ENCODE data around the gene KLHL42.

The KLHL42 gene

DNA sequence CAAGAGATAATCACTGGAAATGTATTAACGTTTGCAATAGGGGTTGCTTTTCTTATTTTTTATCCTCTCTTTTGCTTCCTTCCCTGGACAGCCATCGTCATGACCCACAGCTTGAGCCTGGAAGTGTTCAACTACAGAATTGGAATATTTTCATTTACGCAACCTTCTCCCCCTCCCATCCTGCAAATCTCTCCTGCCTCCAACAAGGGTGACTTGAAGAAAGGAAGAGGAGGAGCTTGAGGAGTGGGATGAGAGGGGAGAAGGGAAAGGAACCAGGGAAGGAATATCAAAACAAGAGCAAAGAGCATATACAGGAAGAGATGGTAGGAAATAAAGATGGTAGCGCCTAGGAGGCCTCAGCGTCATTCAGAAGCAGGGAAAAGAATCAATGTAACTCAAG, 1.6 kb downstream of the KLHL42 start:
- Histone ChIP-seq H3K9me3 (ENCODE audit: control insufficient read depth in 1 of 2, low read length in 2 of 2) (no peaks in the 10 kb centered on the region), H3K27ac (ENCODE audit: low read length) (peak overlapping the region; percentile 91), H3K27me3 (ENCODE audit: low read depth, low read length) (no peaks in the 10 kb centered on the region), H3K4me1 (ENCODE audit: control insufficient read depth in 1 of 2, insufficient read depth in 2 of 2, low read length in 2 of 2) (peaks cover 4 to 44% of the 10 kb centered on the region in 2 donors), H3K36me3 (ENCODE audit: control insufficient read depth in 1 of 2, insufficient read depth in 2 of 2, low read length in 2 of 2) (no peaks in the 10 kb centered on the region), H3K4me3 (ENCODE audit: low read depth in 1 of 2, low read length in 2 of 2) (peak overlapping the region; percentile 89 to 93)

- Histone ChIP-seq H3K27me3 (ENCODE audit: low read depth, low read length) (no peaks in the 10 kb centered on the region), H3K27ac (ENCODE audit: low read length) (peak overlapping the region; percentile 91), H3K4me1 (ENCODE audit: control insufficient read depth in 1 of 2, insufficient read depth in 2 of 2, low read length in 2 of 2) (peaks cover 4 to 52% of the 10 kb centered on the region in 2 donors), H3K9me3 (ENCODE audit: control insufficient read depth in 1 of 2, low read length in 2 of 2) (no peaks in the 10 kb centered on the region), H3K4me3 (ENCODE audit: low read depth in 1 of 2, low read length in 2 of 2) (peak overlapping the region; percentile 89 to 93), H3K36me3 (ENCODE audit: control insufficient read depth in 1 of 2, insufficient read depth in 2 of 2, low read length in 2 of 2) (no peaks in the 10 kb centered on the region)
Observed at GRCh38 chr12:27782481-27782880, 2.4 kb downstream of the KLHL42 start.

DNA sequence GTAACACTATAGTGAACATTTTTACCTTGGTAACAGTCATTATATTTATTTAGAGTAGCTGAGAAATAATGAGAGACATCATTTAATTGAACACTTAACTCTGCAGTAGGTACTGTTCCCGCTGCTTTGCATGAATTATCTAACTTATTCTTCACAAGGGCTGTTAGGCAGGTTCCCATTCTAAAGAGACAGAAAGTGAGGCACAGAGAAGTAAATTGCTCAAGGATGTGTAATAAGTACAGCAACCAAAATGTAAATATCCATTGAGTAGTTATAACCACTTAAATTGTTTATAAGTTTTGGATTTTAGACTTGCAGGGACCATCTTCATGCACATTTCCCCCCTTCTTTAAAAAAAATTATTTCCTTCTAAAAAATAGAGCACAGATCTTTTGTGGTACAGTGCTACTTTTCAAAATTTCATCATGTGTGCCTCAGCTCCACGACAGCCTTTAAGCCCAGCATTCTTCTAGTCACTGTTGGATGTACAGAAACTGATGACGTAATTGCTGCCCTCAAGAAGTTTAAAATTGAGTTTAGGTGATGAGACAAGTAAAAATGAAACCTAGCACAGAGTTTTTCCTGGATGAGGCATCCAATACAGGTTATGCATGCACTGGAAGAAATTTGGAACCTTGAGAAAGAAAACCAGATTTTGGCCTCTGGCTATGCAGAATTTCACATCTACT, 6.0 kb downstream of the KLHL42 start:
- H3K27ac ChIP-seq (ENCODE audit: low read length): no peak overlapping the region
- H3K36me3 ChIP-seq (ENCODE audit: control insufficient read depth in 1 of 2, insufficient read depth in 2 of 2, low read length in 2 of 2): peaks cover 0 to 2% of the 10 kb centered on the region in 2 donors
- H3K27me3 ChIP-seq (ENCODE audit: low read depth, low read length): no peaks in the 10 kb centered on the region
- no peak overlapping the region for H3K4me3 ChIP-seq (ENCODE audit: low read depth in 1 of 2, low read length in 2 of 2)
- peaks cover 2 to 62% of the 10 kb centered on the region in 2 donors for H3K4me1 ChIP-seq (ENCODE audit: control insufficient read depth in 1 of 2, insufficient read depth in 2 of 2, low read length in 2 of 2)
- no peaks in the 10 kb centered on the region for H3K9me3 ChIP-seq (ENCODE audit: control insufficient read depth in 1 of 2, low read length in 2 of 2)

- H3K4me3 ChIP-seq (ENCODE audit: low read depth in 1 of 2, low read length in 2 of 2): no peak overlapping the region
- H3K27ac ChIP-seq (ENCODE audit: low read length): no peak overlapping the region
- H3K4me1 ChIP-seq (ENCODE audit: control insufficient read depth in 1 of 2, insufficient read depth in 2 of 2, low read length in 2 of 2): peaks cover 0 to 54% of the 10 kb centered on the region in 2 donors
- peaks cover 11% of the 10 kb centered on the region in 2 donors for H3K36me3 ChIP-seq (ENCODE audit: control insufficient read depth in 1 of 2, insufficient read depth in 2 of 2, low read length in 2 of 2)
- H3K27me3 ChIP-seq (ENCODE audit: low read depth, low read length): no peaks in the 10 kb centered on the region
- H3K9me3 ChIP-seq (ENCODE audit: control insufficient read depth in 1 of 2, low read length in 2 of 2): no peaks in the 10 kb centered on the region
Observed at GRCh38 chr12:27787559-27787958, 7.5 kb downstream of the KLHL42 start.

DNA sequence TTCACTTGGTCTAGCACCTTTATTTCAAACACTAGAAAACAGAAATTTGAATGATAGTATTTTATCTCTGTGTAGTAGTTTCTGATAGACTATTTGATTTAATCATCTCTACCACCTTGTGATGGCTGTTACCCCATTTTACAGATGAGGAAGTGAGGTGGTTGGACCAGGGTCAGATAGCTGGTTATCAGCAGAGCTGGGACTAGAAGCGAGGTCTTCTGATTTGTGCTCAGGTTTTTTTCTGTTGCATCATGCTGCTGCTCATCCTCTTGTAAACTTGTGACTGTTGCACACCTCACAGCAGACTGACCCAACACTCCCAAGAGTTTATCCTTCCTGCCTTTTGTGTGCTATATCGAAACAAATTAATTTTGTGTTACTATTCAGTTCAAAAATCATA, 10.1 kb downstream of the KLHL42 start:
- Histone ChIP-seq H3K4me1 (ENCODE audit: control insufficient read depth in 1 of 2, insufficient read depth in 2 of 2, low read length in 2 of 2) (peaks cover 0 to 41% of the 10 kb centered on the region in 2 donors), H3K9me3 (ENCODE audit: control insufficient read depth in 1 of 2, low read length in 2 of 2) (no peaks in the 10 kb centered on the region), H3K27ac (ENCODE audit: low read length) (no peak overlapping the region), H3K36me3 (ENCODE audit: control insufficient read depth in 1 of 2, insufficient read depth in 2 of 2, low read length in 2 of 2) (peaks cover 26 to 29% of the 10 kb centered on the region in 2 donors), H3K4me3 (ENCODE audit: low read depth in 1 of 2, low read length in 2 of 2) (no peak overlapping the region), H3K27me3 (ENCODE audit: low read depth, low read length) (no peaks in the 10 kb centered on the region)

DNA sequence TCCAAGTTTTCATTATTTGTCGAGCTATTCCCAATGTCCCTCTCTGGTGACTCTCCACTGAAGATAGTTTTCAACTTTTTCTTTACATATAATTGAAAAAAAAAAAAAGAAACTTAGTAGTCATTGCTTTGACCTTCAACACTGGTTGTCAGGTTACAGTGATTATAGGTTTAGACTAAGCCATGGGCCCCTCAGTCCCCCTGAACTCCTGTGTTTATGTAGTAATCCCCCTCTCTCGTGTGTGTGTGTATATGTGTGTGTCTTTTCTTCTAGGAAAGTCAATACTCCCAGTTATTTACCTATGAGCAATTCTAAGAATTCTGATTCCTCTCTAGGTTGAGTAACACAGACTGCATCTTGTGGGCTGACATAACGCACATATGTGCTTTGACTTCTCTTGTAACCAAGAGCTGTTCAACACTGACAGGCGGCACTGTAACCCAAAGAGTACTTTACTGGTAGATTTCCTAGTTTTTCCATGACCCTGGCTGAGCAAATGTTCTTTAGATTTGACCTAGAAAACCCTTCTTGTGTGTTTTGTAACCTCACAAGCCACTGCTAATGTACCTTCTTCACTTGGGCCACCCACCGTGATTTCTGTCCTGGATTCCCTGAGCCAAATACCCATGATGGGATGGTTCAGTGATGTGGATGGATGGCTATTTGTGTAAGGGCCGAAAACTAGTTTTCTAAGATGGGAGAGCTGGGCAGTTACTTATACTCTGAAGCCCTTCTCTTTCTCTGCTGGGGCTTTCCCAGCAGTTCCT, 15.0 kb downstream of the KLHL42 start:
- Histone ChIP-seq H3K27ac (ENCODE audit: low read length) (no peak overlapping the region), H3K4me3 (ENCODE audit: low read depth in 1 of 2, low read length in 2 of 2) (no peak overlapping the region), H3K9me3 (ENCODE audit: control insufficient read depth in 1 of 2, low read length in 2 of 2) (no peaks in the 10 kb centered on the region), H3K36me3 (ENCODE audit: control insufficient read depth in 1 of 2, insufficient read depth in 2 of 2, low read length in 2 of 2) (peaks cover 45 to 60% of the 10 kb centered on the region in 2 donors), H3K27me3 (ENCODE audit: low read depth, low read length) (no peaks in the 10 kb centered on the region), H3K4me1 (ENCODE audit: control insufficient read depth in 1 of 2, insufficient read depth in 2 of 2, low read length in 2 of 2) (peaks cover 0 to 8% of the 10 kb centered on the region in 2 donors)

GRCh38 chr12:27796128-27796527, 16.1 kb downstream of the KLHL42 start:
- Histone ChIP-seq H3K27me3 (ENCODE audit: low read depth, low read length) (no peaks in the 10 kb centered on the region), H3K36me3 (ENCODE audit: control insufficient read depth in 1 of 2, insufficient read depth in 2 of 2, low read length in 2 of 2) (peaks cover 43 to 60% of the 10 kb centered on the region in 2 donors)

GRCh38 chr12:27797301-27798025, 17.4 kb downstream of the KLHL42 start:
- Histone ChIP-seq H3K4me1 (ENCODE audit: control insufficient read depth in 1 of 2, insufficient read depth in 2 of 2, low read length in 2 of 2) (no peaks in the 10 kb centered on the region), H3K4me3 (ENCODE audit: low read depth in 1 of 2, low read length in 2 of 2) (no peak overlapping the region), H3K27ac (ENCODE audit: low read length) (no peak overlapping the region), H3K27me3 (ENCODE audit: low read depth, low read length) (no peaks in the 10 kb centered on the region), H3K36me3 (ENCODE audit: control insufficient read depth in 1 of 2, insufficient read depth in 2 of 2, low read length in 2 of 2) (peaks cover 34 to 54% of the 10 kb centered on the region in 2 donors), H3K9me3 (ENCODE audit: control insufficient read depth in 1 of 2, low read length in 2 of 2) (no peaks in the 10 kb centered on the region)

More at GRCh38 chr12:27796128-27796527, 16.1 kb downstream of the KLHL42 start:
- Histone ChIP-seq H3K4me3 (ENCODE audit: low read depth in 1 of 2, low read length in 2 of 2) (no peak overlapping the region), H3K4me1 (ENCODE audit: control insufficient read depth in 1 of 2, insufficient read depth in 2 of 2, low read length in 2 of 2) (peaks cover 0 to 3% of the 10 kb centered on the region in 2 donors), H3K9me3 (ENCODE audit: control insufficient read depth in 1 of 2, low read length in 2 of 2) (no peaks in the 10 kb centered on the region), H3K27ac (ENCODE audit: low read length) (no peak overlapping the region)

- H3K9me3 ChIP-seq (ENCODE audit: control insufficient read depth in 1 of 2, low read length in 2 of 2): no peaks in the 10 kb centered on the region
- no peak overlapping the region for H3K4me3 ChIP-seq (ENCODE audit: low read depth in 1 of 2, low read length in 2 of 2)
- H3K4me1 ChIP-seq (ENCODE audit: control insufficient read depth in 1 of 2, insufficient read depth in 2 of 2, low read length in 2 of 2): no peaks in the 10 kb centered on the region
- H3K27ac ChIP-seq (ENCODE audit: low read length): no peak overlapping the region
- no peaks in the 10 kb centered on the region for H3K27me3 ChIP-seq (ENCODE audit: low read depth, low read length)
- H3K36me3 ChIP-seq (ENCODE audit: control insufficient read depth in 1 of 2, insufficient read depth in 2 of 2, low read length in 2 of 2): peaks cover 16 to 35% of the 10 kb centered on the region in 2 donors
Observed at GRCh38 chr12:27800819-27801218, 20.8 kb downstream of the KLHL42 start.

DNA sequence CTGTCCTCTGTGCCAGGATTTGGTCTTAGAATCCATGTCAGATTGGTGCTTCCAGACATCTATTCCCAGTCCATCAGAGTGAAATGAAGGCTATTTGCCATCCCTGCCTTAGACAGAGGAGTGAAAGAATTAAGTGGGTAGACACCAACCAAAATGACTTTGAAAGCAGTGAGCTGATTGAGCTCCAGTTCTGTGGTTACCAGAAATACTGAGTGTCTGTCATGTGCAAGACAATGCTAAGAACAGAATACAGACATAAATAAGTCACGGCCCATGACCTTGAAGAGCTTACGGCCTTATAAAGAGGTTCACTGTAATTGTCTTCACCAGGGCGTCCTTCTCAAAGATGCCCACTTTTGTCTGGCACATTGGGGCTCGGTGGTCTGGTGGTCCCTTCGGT, 21.6 kb downstream of the KLHL42 start:
- no peaks in the 10 kb centered on the region for H3K27me3 ChIP-seq (ENCODE audit: low read depth, low read length)
- H3K27ac ChIP-seq (ENCODE audit: low read length): no peak overlapping the region
- peaks cover 16 to 31% of the 10 kb centered on the region in 2 donors for H3K36me3 ChIP-seq (ENCODE audit: control insufficient read depth in 1 of 2, insufficient read depth in 2 of 2, low read length in 2 of 2)
- no peak overlapping the region for H3K4me3 ChIP-seq (ENCODE audit: low read depth in 1 of 2, low read length in 2 of 2)
- no peaks in the 10 kb centered on the region for H3K4me1 ChIP-seq (ENCODE audit: control insufficient read depth in 1 of 2, insufficient read depth in 2 of 2, low read length in 2 of 2)
- H3K9me3 ChIP-seq (ENCODE audit: control insufficient read depth in 1 of 2, low read length in 2 of 2): no peaks in the 10 kb centered on the region

DNA sequence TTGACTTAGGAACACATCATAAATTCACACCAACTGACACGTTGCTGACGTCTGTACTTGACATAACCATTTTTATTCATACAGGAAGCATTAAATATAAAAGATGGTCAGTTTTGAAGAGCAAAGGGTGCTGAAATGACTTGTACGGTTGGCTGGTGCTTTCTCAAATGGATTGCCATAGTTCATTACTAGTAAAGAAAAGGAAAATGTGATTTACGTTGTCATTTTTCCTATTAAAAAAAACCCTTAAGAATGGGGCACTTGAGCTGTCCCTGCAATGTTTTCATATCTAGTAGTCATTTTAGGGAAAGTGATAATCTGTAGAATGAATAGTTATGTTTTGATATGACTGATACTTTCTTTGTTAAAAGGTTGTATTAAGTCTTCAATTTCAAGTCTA, 22.5 kb downstream of the KLHL42 start:
- no peaks in the 10 kb centered on the region for H3K27me3 ChIP-seq (ENCODE audit: low read depth, low read length)
- H3K36me3 ChIP-seq (ENCODE audit: control insufficient read depth in 1 of 2, insufficient read depth in 2 of 2, low read length in 2 of 2): peaks cover 12 to 26% of the 10 kb centered on the region in 2 donors
- no peaks in the 10 kb centered on the region for H3K4me1 ChIP-seq (ENCODE audit: control insufficient read depth in 1 of 2, insufficient read depth in 2 of 2, low read length in 2 of 2)
- no peaks in the 10 kb centered on the region for H3K9me3 ChIP-seq (ENCODE audit: control insufficient read depth in 1 of 2, low read length in 2 of 2)
- no peak overlapping the region for H3K4me3 ChIP-seq (ENCODE audit: low read depth in 1 of 2, low read length in 2 of 2)
- no peak overlapping the region for H3K27ac ChIP-seq (ENCODE audit: low read length)
